Adrenal gland (tissue), 5 donors: ENCODE data around the gene MCOLN1.

Source experiments
- CTCF ChIP-seq, 6 experiments: fragments of 450-650 bp in 4 of 6; fragments of 200-600 bp in 2 of 6; sonication (generic) in 1 of 6; IDR thresholded peaks; 1 replicate in 5 of 6; 2 replicates in 1 of 6; pipeline versions ENCODE4 v1.5.1 to v1.8.0; 2016 to 2021; ENCODE audit warnings: antibody characterized with exemption in 6 of 6, mild to moderate bottlenecking in 2 of 6, moderate library complexity in 1 of 6
- POLR2A ChIP-seq, 2 donors: fragments of 450-650 bp; IDR thresholded peaks; one replicate each; pipeline ENCODE4 v1.6.1; 2017; ENCODE audit warnings: antibody characterized with exemption in 2 of 2, mild to moderate bottlenecking in 2 of 2, moderate library complexity in 1 of 2
- donor health status: DM: no; HTN: no; CAD: no.

GRCh38 chr19:7520131-7521051 lies 2.0 kb upstream of the MCOLN1 start:
- TF ChIP-seq CTCF (IDR thresholded peaks at IDR 0.05) (no peak), POLR2A (IDR thresholded peaks at IDR 0.05) (no peak)
